ENCODE data around the gene P2RX3. TPM values are rescaled to one million over a fixed set of nuclear protein-coding genes. Genes with fewer than 3 reads are reported as not detected.

The P2RX3 gene
- total and polyA plus RNA-seq, 9 donors, result 0.12 to 0.13 TPM; not detected in 7

DNA sequence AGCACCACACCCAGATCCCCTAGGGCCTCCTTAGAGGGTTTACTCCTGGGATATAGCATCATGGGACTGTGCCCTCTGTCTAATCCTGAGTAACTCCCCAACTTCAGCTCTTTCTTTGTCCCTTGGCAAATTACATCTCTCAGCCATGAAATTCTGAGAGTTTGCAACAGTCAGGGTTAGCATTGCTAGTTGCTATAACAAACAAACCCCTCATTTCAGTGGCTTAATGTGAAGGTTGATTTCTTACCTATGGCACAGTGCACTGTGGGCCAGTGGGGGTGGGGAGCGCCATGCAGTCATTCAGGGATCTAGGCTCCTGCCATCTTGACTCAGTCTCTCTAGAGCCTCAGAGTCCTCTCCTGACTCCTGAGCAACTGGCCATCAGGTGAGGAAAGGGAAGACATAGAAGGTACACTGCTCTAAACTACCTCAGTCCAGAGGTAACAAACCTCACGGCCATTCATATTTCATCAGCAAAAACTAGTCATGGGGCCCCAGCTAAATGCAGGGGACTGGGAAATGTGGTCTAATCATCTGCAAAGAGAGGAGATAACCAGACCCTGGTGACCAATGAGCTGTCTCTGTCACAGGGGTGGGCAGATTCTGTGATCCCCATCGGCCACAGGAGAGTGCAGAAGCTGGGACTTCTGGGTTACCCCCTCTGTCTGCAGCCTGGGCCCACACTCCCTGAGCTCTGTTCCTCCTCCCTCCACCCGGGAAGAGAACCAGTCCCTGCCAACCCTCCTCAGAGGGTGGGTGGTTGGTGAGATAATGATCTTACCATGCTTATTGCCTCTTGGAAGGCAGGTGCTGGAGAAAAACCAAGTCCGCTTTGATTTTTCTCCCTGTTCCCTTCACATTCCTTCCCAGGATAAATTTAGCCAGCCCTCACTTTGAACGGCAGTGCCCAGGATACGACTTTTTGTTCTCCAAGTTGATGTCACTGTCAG lies 25.3 kb downstream of the P2RX3 start:
- H3K27me3 ChIP-seq, result no peaks in the 10 kb centered on the region
- H3K9me3 ChIP-seq, result no peaks in the 10 kb centered on the region
- H3K36me3 ChIP-seq, result no peaks in the 10 kb centered on the region
- DNase-seq, result no peak
- H3K4me3 ChIP-seq, result no peak overlapping the region
- H3K27ac ChIP-seq, result no peak overlapping the region
- WGBS, 3 donors, result 48 to 67% (median 57%) methylated on average over 7 of the region's 7 CpGs
- H3K4me1 ChIP-seq (ENCODE audit: insufficient read depth), result no peaks in the 10 kb centered on the region
- intact Hi-C loops (cut with DNase I), result no loop called here
- no peak for TF ChIP-seq EP300 (IDR thresholded peaks at IDR 0.05)
- TF ChIP-seq POLR2A (IDR thresholded peaks at IDR 0.05), result no peak
- TF ChIP-seq, protein P1, sequence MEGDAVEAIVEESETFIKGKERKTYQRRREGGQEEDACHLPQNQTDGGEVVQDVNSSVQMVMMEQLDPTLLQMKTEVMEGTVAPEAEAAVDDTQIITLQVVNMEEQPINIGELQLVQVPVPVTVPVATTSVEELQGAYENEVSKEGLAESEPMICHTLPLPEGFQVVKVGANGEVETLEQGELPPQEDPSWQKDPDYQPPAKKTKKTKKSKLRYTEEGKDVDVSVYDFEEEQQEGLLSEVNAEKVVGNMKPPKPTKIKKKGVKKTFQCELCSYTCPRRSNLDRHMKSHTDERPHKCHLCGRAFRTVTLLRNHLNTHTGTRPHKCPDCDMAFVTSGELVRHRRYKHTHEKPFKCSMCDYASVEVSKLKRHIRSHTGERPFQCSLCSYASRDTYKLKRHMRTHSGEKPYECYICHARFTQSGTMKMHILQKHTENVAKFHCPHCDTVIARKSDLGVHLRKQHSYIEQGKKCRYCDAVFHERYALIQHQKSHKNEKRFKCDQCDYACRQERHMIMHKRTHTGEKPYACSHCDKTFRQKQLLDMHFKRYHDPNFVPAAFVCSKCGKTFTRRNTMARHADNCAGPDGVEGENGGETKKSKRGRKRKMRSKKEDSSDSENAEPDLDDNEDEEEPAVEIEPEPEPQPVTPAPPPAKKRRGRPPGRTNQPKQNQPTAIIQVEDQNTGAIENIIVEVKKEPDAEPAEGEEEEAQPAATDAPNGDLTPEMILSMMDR (IDR thresholded peaks at IDR 0.05), result no peak

DNA sequence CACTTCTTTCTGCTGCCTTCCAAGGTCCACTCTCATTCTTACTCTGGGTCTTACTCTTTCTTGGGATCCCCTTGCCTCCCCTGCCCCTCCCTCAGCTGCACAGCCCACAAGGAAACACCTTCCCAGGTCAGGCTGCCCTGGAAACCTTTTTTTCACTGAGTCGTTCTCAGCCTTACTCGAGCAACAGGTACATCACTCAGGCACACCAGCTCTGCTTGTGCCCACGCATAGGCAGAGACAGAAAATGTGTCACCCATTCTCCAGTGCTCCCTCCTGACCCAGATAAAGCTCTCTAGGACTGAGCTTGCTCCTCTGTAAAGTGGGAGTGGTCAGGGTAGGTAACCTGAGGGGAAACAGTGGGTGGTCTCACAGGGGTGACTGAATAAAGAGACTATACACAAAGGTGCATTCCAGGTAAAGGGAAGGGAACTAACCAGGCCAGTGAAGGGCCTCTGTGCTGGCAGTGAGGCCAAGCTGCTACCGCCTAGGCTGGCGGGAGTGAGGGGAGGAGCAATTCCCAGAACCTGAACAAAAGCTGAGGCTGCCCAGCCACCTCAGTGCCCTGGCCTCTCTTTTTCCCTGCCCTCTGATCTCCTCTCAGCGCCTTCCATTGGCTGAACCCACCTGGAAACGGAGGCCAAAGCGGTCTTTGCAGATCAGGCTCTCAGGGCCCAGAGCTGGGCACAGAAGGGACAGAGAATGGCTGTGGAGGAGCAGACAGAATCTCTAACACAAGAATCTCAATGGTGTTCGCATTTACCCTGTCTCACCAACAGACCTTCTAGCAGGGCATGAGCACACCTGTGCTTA lies 26.9 kb downstream of the P2RX3 start:
- Histone ChIP-seq H3K9me3 (no peaks in the 10 kb centered on the region), H3K27me3 (no peaks in the 10 kb centered on the region), H3K27ac (no peak overlapping the region), H3K4me3 (no peak overlapping the region), H3K36me3 (no peaks in the 10 kb centered on the region), H3K4me1 (ENCODE audit: insufficient read depth) (no peaks in the 10 kb centered on the region)
- WGBS, 3 donors, result 59 to 66% (median 65%) methylated on average over 9 of the region's 9 CpGs
- DNase-seq, result no peak
- intact Hi-C loops (cut with DNase I), result no loop called here
- TF ChIP-seq, protein P1 (IDR thresholded peaks at IDR 0.05), result no peak
- no peak for TF ChIP-seq EP300 (IDR thresholded peaks at IDR 0.05)

DNA sequence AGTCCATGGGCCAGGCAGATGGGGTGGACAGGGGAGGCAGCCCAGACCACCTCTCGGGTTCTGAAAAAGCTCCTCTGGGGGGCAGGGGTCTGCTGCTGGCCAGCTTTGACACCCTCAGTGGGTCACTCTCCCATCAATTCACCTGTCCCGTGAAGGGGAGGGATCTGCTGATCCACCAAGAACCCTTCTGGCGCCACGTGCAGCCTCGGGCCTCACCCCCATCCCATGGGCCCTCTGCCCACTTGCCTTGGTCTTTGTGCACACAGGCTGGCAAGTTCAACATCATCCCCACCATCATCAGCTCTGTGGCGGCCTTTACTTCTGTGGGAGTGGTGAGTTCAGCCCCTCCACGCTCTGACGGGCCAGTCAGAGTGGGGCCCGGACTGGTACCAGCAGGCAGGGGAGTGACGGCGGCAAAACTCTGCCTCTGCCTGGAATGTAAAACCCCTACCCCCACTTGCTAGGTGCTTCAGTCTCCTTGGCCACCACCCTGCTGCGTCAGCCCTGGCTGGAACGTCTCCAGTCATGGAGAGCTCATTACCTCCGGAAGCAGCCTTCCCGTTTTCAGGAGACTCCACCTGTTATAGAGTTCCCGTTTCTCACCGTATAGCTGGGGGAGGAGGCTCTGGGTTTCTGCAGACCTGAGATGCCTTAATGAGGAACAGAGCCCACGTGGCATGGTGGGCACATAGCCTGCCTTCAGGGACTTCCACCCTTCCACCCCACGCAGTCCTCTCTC lies 30.1 kb downstream of the P2RX3 start:
- TF ChIP-seq EP300 (IDR thresholded peaks at IDR 0.05), result no peak
- TF ChIP-seq, protein P1 (IDR thresholded peaks at IDR 0.05), result no peak
- TF ChIP-seq POLR2A (IDR thresholded peaks at IDR 0.05), result no peak
- intact Hi-C loops (cut with DNase I), result no loop called here
- Histone ChIP-seq H3K4me3 (no peak overlapping the region), H3K27me3 (no peaks in the 10 kb centered on the region), H3K9me3 (no peaks in the 10 kb centered on the region), H3K4me1 (ENCODE audit: insufficient read depth) (no peaks in the 10 kb centered on the region), H3K36me3 (no peaks in the 10 kb centered on the region), H3K27ac (no peak overlapping the region)
- WGBS, 3 donors, result 45 to 65% (median 53%) methylated on average over 18 to 19 of the region's 19 CpGs
- DNase-seq, result no peak

DNA sequence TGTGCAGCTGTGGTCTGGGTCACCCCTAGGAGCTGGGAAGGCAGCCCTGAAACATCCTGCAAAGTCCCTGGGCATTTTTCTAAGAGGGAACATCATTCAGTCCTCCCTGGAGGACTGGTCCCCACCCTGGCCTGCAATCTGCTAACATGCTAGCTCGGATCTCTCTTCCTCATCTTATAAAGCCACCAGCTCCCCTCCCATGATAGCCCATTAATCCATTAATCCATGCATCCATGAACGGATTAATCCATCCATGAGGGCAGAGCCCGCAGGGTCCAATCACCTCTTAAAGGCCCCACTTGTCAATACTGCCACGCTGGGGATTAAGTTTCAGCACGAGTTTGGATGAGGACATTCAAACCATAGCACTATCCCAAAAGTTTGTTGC lies 30.7 kb downstream of the P2RX3 start:
- intact Hi-C loops (cut with DNase I), result no loop called here
- Histone ChIP-seq H3K9me3 (no peaks in the 10 kb centered on the region), H3K4me3 (no peak overlapping the region), H3K27ac (no peak overlapping the region), H3K36me3 (no peaks in the 10 kb centered on the region), H3K27me3 (no peaks in the 10 kb centered on the region), H3K4me1 (ENCODE audit: insufficient read depth) (no peaks in the 10 kb centered on the region)
- WGBS, 3 donors, result 68 to 77% (median 71%) methylated on average over 5 of the region's 5 CpGs
- DNase-seq, result no peak
- TF ChIP-seq POLR2A (IDR thresholded peaks at IDR 0.05) (no peak), EP300 (IDR thresholded peaks at IDR 0.05) (no peak)
- TF ChIP-seq, protein P1 (IDR thresholded peaks at IDR 0.05), result no peak

Measured in ovary (tissue), 9 donors.